ENCODE measurements around the gene EYS.

Gene EYS

DNA sequence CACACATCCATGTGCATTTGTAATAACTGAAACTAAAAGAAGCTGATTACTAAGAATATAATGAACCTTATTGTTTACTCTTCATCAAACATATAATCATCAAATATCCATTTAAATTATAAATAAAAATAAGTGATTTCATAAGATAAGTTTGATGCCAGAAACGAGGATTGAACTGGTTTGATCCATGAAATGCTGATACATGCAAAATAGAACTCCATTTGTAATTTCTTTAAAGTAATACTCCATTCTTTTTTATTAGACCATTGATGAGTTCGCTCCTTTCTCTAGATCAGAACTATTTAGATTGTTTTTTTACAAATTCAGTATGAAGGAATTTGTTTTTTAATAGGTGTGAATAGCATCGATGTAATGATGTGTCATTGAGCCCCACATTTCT, 57.6 kb downstream of the EYS start:
- Histone ChIP-seq H3K23ac (ENCODE audit: low read length in 2 of 2) (no peak overlapping the region), H2BK120ac (ENCODE audit: low read depth, low read length) (no peak overlapping the region), H4K91ac (ENCODE audit: low read length) (no peak overlapping the region), H3K14ac (ENCODE audit: low read length in 2 of 2) (no peak overlapping the region), H3K9ac (ENCODE audit: low read length) (no peak overlapping the region), H2BK12ac (ENCODE audit: low read length in 2 of 2) (no peak overlapping the region), H2BK5ac (ENCODE audit: low read depth, low read length, poor library complexity, severe bottlenecking) (no peak overlapping the region), H2AFZ (ENCODE audit: low read depth, low read length) (no peak overlapping the region), H3K4me2 (ENCODE audit: low read length, poor library complexity, severe bottlenecking) (no peak overlapping the region), H3K9me3 (ENCODE audit: control insufficient read depth, low read length) (peaks cover 4% of the 10 kb centered on the region), H2BK15ac (ENCODE audit: low read depth, poor library complexity, severe bottlenecking) (no peak overlapping the region), H2AK5ac (ENCODE audit: low read length, severe bottlenecking) (no peak overlapping the region), H3K4me1 (ENCODE audit: control insufficient read depth, insufficient read depth, low read depth, low read length) (no peaks in the 10 kb centered on the region), H3K4ac (ENCODE audit: low read depth in 1 of 2, low read length in 2 of 2) (no peak overlapping the region), H3K18ac (ENCODE audit: low read depth in 1 of 2, low read length in 2 of 2) (no peak overlapping the region), H3K4me3 (ENCODE audit: insufficient read depth in 1 of 2, low read depth in 1 of 2, low read length in 2 of 2) (no peak overlapping the region), H3K27ac (ENCODE audit: low read length, poor library complexity, severe bottlenecking) (no peak overlapping the region), H4K8ac (ENCODE audit: low read length) (no peak overlapping the region), H3K79me1 (replicated peaks; ENCODE audit: low read length, poor library complexity, severe bottlenecking) (no peaks in the 10 kb centered on the region), H3K27me3 (ENCODE audit: control insufficient read depth in 1 of 2, insufficient read depth in 1 of 2, low read length in 2 of 2) (no peaks in the 10 kb centered on the region), H3K36me3 (ENCODE audit: control insufficient read depth in 1 of 2, insufficient read depth in 2 of 2, low read depth in 1 of 2, low read length in 2 of 2) (no peaks in the 10 kb centered on the region)
- no peak for DNase-seq
- WGBS, result 83% methylated on average over 1 of the region's 3 CpGs

DNA sequence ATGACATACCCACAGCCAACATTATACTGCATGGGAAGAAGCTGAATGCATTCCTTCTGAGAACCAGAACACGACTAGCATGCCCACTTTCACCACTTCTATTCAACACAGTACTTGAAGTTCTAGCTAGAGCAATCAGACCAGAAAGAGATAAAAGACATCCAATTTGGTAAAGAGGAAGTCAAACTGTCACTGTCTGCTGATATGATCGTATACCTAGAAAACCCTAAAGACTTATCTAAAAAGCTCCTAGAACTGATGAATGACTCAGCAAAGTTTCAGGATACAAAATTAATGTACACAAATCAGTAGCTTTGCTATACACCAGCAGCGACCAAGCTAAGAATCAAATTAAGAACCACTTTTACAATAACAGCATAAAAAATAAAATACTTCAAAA, 60.5 kb downstream of the EYS start:
- H3K27me3 ChIP-seq (ENCODE audit: control insufficient read depth in 1 of 2, insufficient read depth in 1 of 2, low read length in 2 of 2), result no peaks in the 10 kb centered on the region
- H3K18ac ChIP-seq (ENCODE audit: low read depth in 1 of 2, low read length in 2 of 2), result no peak overlapping the region
- H3K79me1 ChIP-seq (replicated peaks; ENCODE audit: low read length, poor library complexity, severe bottlenecking), result no peaks in the 10 kb centered on the region
- no peak for DNase-seq
- H3K14ac ChIP-seq (ENCODE audit: low read length in 2 of 2), result no peak overlapping the region
- no peak overlapping the region for H4K91ac ChIP-seq (ENCODE audit: low read length)
- H2AK5ac ChIP-seq (ENCODE audit: low read length, severe bottlenecking), result no peak overlapping the region
- no peak overlapping the region for H3K4me2 ChIP-seq (ENCODE audit: low read length, poor library complexity, severe bottlenecking)
- H3K23ac ChIP-seq (ENCODE audit: low read length in 2 of 2), result no peak overlapping the region
- H2BK12ac ChIP-seq (ENCODE audit: low read length in 2 of 2), result no peak overlapping the region
- no peak overlapping the region for H2BK5ac ChIP-seq (ENCODE audit: low read depth, low read length, poor library complexity, severe bottlenecking)
- H4K8ac ChIP-seq (ENCODE audit: low read length), result no peak overlapping the region
- peaks cover 4% of the 10 kb centered on the region for H3K9me3 ChIP-seq (ENCODE audit: control insufficient read depth, low read length)
- no peak overlapping the region for H2AFZ ChIP-seq (ENCODE audit: low read depth, low read length)
- H3K36me3 ChIP-seq (ENCODE audit: control insufficient read depth in 1 of 2, insufficient read depth in 2 of 2, low read depth in 1 of 2, low read length in 2 of 2), result no peaks in the 10 kb centered on the region
- H2BK15ac ChIP-seq (ENCODE audit: low read depth, poor library complexity, severe bottlenecking), result no peak overlapping the region
- no peak overlapping the region for H3K27ac ChIP-seq (ENCODE audit: low read length, poor library complexity, severe bottlenecking)
- H2BK120ac ChIP-seq (ENCODE audit: low read depth, low read length), result no peak overlapping the region
- H3K4me1 ChIP-seq (ENCODE audit: control insufficient read depth, insufficient read depth, low read depth, low read length), result no peaks in the 10 kb centered on the region
- H3K9ac ChIP-seq (ENCODE audit: low read length), result no peak overlapping the region
- H3K4me3 ChIP-seq (ENCODE audit: insufficient read depth in 1 of 2, low read depth in 1 of 2, low read length in 2 of 2), result no peak overlapping the region
- no peak overlapping the region for H3K4ac ChIP-seq (ENCODE audit: low read depth in 1 of 2, low read length in 2 of 2)
- 76% methylated on average over 3 of the region's 3 CpGs for WGBS

DNA sequence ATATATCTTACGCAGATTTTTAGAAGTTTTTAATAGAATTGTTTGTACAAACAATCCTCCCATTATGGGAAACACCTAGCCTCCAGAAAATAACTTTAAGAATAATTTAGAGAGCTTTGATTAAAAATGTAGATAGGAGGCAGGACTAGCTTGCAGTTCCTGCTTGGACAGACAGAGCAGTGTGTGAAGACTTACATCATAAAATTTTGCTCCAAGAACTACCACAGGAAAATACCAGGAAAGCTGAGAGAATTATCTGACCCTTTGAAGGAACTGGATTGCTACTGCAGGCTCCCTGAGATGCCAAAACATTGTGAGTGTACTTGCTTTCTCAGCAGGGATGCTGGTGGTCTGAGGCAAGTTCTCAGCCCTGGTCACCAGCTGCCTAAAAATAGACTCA, 64.2 kb downstream of the EYS start:
- H3K79me1 ChIP-seq (replicated peaks; ENCODE audit: low read length, poor library complexity, severe bottlenecking), result no peaks in the 10 kb centered on the region
- no peak overlapping the region for H3K4ac ChIP-seq (ENCODE audit: low read depth in 1 of 2, low read length in 2 of 2)
- H2BK5ac ChIP-seq (ENCODE audit: low read depth, low read length, poor library complexity, severe bottlenecking), result no peak overlapping the region
- H4K91ac ChIP-seq (ENCODE audit: low read length), result no peak overlapping the region
- H3K9ac ChIP-seq (ENCODE audit: low read length), result no peak overlapping the region
- no CpG with 5 or more reads among the region's 1 CpG for WGBS
- H3K9me3 ChIP-seq (ENCODE audit: control insufficient read depth, low read length), result peaks cover 4% of the 10 kb centered on the region
- no peak overlapping the region for H2AFZ ChIP-seq (ENCODE audit: low read depth, low read length)
- H2BK15ac ChIP-seq (ENCODE audit: low read depth, poor library complexity, severe bottlenecking), result no peak overlapping the region
- no peaks in the 10 kb centered on the region for H3K36me3 ChIP-seq (ENCODE audit: control insufficient read depth in 1 of 2, insufficient read depth in 2 of 2, low read depth in 1 of 2, low read length in 2 of 2)
- no peak overlapping the region for H3K4me3 ChIP-seq (ENCODE audit: insufficient read depth in 1 of 2, low read depth in 1 of 2, low read length in 2 of 2)
- no peak for DNase-seq
- H3K14ac ChIP-seq (ENCODE audit: low read length in 2 of 2), result no peak overlapping the region
- H3K18ac ChIP-seq (ENCODE audit: low read depth in 1 of 2, low read length in 2 of 2), result no peak overlapping the region
- peak overlapping the region; percentile 37 for H4K8ac ChIP-seq (ENCODE audit: low read length)
- H3K23ac ChIP-seq (ENCODE audit: low read length in 2 of 2), result no peak overlapping the region
- no peaks in the 10 kb centered on the region for H3K4me1 ChIP-seq (ENCODE audit: control insufficient read depth, insufficient read depth, low read depth, low read length)
- no peak overlapping the region for H2AK5ac ChIP-seq (ENCODE audit: low read length, severe bottlenecking)
- no peak overlapping the region for H3K4me2 ChIP-seq (ENCODE audit: low read length, poor library complexity, severe bottlenecking)
- no peak overlapping the region for H2BK12ac ChIP-seq (ENCODE audit: low read length in 2 of 2)
- H3K27ac ChIP-seq (ENCODE audit: low read length, poor library complexity, severe bottlenecking), result no peak overlapping the region
- no peaks in the 10 kb centered on the region for H3K27me3 ChIP-seq (ENCODE audit: control insufficient read depth in 1 of 2, insufficient read depth in 1 of 2, low read length in 2 of 2)
- peak overlapping the region; percentile 15 for H2BK120ac ChIP-seq (ENCODE audit: low read depth, low read length)

DNA sequence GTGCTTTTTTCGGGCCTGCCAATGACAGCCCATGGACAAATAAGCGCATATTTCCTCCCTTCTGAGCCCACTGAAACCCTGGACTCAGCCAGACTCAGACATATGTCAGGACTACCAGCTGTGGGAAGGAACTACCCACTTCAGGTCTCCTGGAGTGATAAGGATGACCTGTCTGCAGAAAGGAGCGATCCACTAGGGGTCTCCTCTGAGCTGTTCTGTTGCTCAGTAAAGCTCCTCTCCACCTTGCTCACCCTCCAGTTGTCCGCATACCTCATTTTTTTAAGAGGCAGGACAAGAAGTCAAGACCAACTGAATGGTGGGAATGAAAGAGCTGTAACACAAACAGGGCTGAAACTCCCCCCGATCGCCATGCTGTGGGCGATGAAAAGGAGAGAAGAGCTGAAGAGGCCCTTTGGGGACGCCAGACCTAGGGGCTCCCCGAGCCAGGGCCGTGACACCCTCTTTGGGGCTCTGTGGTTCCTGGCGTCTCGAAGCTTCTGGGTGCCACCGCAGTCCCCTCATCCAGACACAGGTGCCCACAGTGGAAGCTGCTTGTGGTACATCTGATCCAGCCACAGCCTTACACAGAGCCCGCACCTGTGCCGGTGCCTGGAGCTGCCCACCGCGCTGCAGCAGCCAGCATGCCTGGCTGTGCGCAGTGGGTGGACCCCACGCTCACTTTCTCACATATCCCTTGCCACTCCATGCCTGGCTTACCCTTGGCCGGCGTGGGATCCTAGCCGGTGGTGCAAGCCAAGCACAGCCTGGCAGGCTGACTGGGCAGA, 68.8 kb downstream of the EYS start:
- H3K27ac ChIP-seq (ENCODE audit: low read length, poor library complexity, severe bottlenecking), result no peak overlapping the region
- no peaks in the 10 kb centered on the region for H3K79me1 ChIP-seq (replicated peaks; ENCODE audit: low read length, poor library complexity, severe bottlenecking)
- no peak overlapping the region for H3K4ac ChIP-seq (ENCODE audit: low read depth in 1 of 2, low read length in 2 of 2)
- H3K4me2 ChIP-seq (ENCODE audit: low read length, poor library complexity, severe bottlenecking), result no peak overlapping the region
- peak overlapping the region in 1 of 2 experiments; percentile 15 for H3K18ac ChIP-seq (ENCODE audit: low read depth in 1 of 2, low read length in 2 of 2)
- H2BK5ac ChIP-seq (ENCODE audit: low read depth, low read length, poor library complexity, severe bottlenecking), result no peak overlapping the region
- no peaks in the 10 kb centered on the region for H3K9me3 ChIP-seq (ENCODE audit: control insufficient read depth, low read length)
- peak overlapping the region; percentile 67 for H4K91ac ChIP-seq (ENCODE audit: low read length)
- peak overlapping the region in 1 of 2 experiments; percentile 13 for H3K14ac ChIP-seq (ENCODE audit: low read length in 2 of 2)
- H2AFZ ChIP-seq (ENCODE audit: low read depth, low read length), result no peak overlapping the region
- H3K23ac ChIP-seq (ENCODE audit: low read length in 2 of 2), result no peak overlapping the region
- WGBS, result 85% methylated on average over 21 of the region's 22 CpGs
- H2BK120ac ChIP-seq (ENCODE audit: low read depth, low read length), result no peak overlapping the region
- no peaks in the 10 kb centered on the region for H3K36me3 ChIP-seq (ENCODE audit: control insufficient read depth in 1 of 2, insufficient read depth in 2 of 2, low read depth in 1 of 2, low read length in 2 of 2)
- H4K8ac ChIP-seq (ENCODE audit: low read length), result peak overlapping the region; percentile 6
- no peak overlapping the region for H3K4me3 ChIP-seq (ENCODE audit: insufficient read depth in 1 of 2, low read depth in 1 of 2, low read length in 2 of 2)
- peak overlapping the region; percentile 15 to 21 for H2BK12ac ChIP-seq (ENCODE audit: low read length in 2 of 2)
- H3K27me3 ChIP-seq (ENCODE audit: control insufficient read depth in 1 of 2, insufficient read depth in 1 of 2, low read length in 2 of 2), result no peaks in the 10 kb centered on the region
- H2BK15ac ChIP-seq (ENCODE audit: low read depth, poor library complexity, severe bottlenecking), result no peak overlapping the region
- H3K9ac ChIP-seq (ENCODE audit: low read length), result no peak overlapping the region
- H3K4me1 ChIP-seq (ENCODE audit: control insufficient read depth, insufficient read depth, low read depth, low read length), result no peaks in the 10 kb centered on the region
- no peak for DNase-seq
- no peak overlapping the region for H2AK5ac ChIP-seq (ENCODE audit: low read length, severe bottlenecking)

All from mesenchymal stem cell (in vitro differentiated cells and primary cell).